PC-9 (cell line): ENCODE measurements around the gene RPL22. TPM values are rescaled to one million over a fixed set of nuclear protein-coding genes. Genes with fewer than 3 reads are reported as not detected.

Experiments used
- BruUV-seq: library from RNA; stranded (reverse); fragments of 400-500 nt; replicated peaks from 2 replicates; lab custom pipeline; 2021; lab: Mats Ljungman, UMichigan
- CTCF ChIA-PET: fragments of 300-600 bp; sonication (Branson Sonifier 250); formaldehyde crosslinking; loops from one replicate; lab custom pipeline; 2022; ENCODE audit warnings: antibody characterized with exemption; lab: Charles Lee
- POLR2A ChIA-PET: fragments of 300-600 bp; sonication (Branson Sonifier 250); formaldehyde crosslinking; loops from one replicate; lab custom pipeline; 2022; ENCODE audit warnings: antibody characterized with exemption; ENCODE audit not compliant: unreplicated experiment; lab: Charles Lee
- DNase-seq, 2 experiments: peaks; one replicate each; pipeline versions ENCODE4 v3.0.0 to v3.0.0-alpha.2; 2015 to 2022; ENCODE audit warnings: mixed read lengths in 1 of 2
- H2AFZ ChIP-seq: fragments of 200-600 bp; sonication (generic); 2 replicates; pipeline ENCODE4 v1.8.1; 2017; ENCODE audit warnings: antibody characterized with exemption
- H3F3A ChIP-seq: fragments of 200-600 bp; sonication (generic); 2 replicates; pipeline ENCODE4 v1.8.1; 2017; ENCODE audit warnings: antibody characterized with exemption, mild to moderate bottlenecking, low read depth; ENCODE audit not compliant: insufficient read depth
- H3K27ac ChIP-seq: fragments of 200-600 bp; sonication (generic); 2 replicates; pipeline ENCODE4 v1.6.1; 2016; ENCODE audit warnings: mixed run types
- H3K27me3 ChIP-seq: fragments of 200-600 bp; sonication (generic); 2 replicates; pipeline ENCODE4 v1.6.1; 2016; ENCODE audit warnings: low read depth, mixed run types; ENCODE audit not compliant: insufficient read depth
- H3K36me3 ChIP-seq: fragments of 200-600 bp; sonication (generic); 2 replicates; pipeline ENCODE4 v1.6.1; 2016; ENCODE audit warnings: low read depth, mixed run types
- H3K4me1 ChIP-seq: fragments of 200-600 bp; sonication (generic); replicated peaks from 2 replicates; pipeline ENCODE4 v1.6.1; 2016; ENCODE audit warnings: mixed run types; ENCODE audit not compliant: insufficient read depth
- H3K4me2 ChIP-seq: fragments of 200-600 bp; sonication (generic); 2 replicates; pipeline ENCODE4 v1.6.1; 2017; ENCODE audit warnings: mixed run types
- H3K4me3 ChIP-seq: fragments of 200-600 bp; sonication (generic); 2 replicates; pipeline ENCODE4 v1.6.1; 2016; ENCODE audit warnings: mixed run types
- H3K79me2 ChIP-seq: fragments of 200-600 bp; sonication (generic); 2 replicates; pipeline ENCODE4 v1.6.1; 2017; ENCODE audit warnings: low read depth, mixed run types
- H3K9me2 ChIP-seq: fragments of 200-600 bp; sonication (generic); 2 replicates; pipeline ENCODE4 v1.8.1; 2017; ENCODE audit warnings: mild to moderate bottlenecking; ENCODE audit not compliant: insufficient read depth
- H3K9me3 ChIP-seq: fragments of 200-600 bp; sonication (generic); 2 replicates; pipeline ENCODE4 v1.8.1; 2016; ENCODE audit warnings: low read depth; ENCODE audit not compliant: insufficient read depth
- H4K20me1 ChIP-seq: fragments of 200-600 bp; sonication (generic); 2 replicates; pipeline ENCODE4 v1.8.1; 2017; ENCODE audit not compliant: insufficient read depth
- CTCF ChIP-seq: fragments of 200-600 bp; sonication (generic); conservative IDR thresholded peaks from 2 replicates; pipeline ENCODE4 v1.6.1; 2017; ENCODE audit warnings: mixed run types, antibody characterized with exemption, mild to moderate bottlenecking, moderate library complexity
- EZH2 ChIP-seq: fragments of 200-600 bp; sonication (generic); IDR thresholded peaks from 2 replicates; pipeline ENCODE4 v1.8.0; 2017; ENCODE audit warnings: antibody characterized with exemption, low read depth
- intact Hi-C: fragments of 100-400 bp; cut with micrococcal nuclease; formaldehyde crosslinking; loops from one replicate; pipeline ENCODE4 v1.10.0; 2022; ENCODE audit not compliant: unreplicated experiment
- total RNA-seq: library from RNA; stranded (reverse); gene quantifications from 2 replicates; pipeline ENCODE4 v1.2.3, GENCODE V29; 2021

Gene RPL22
- total RNA-seq, 1 experiment from 2014 or later = 447 TPM

GRCh38 chr1:6233376-6233775 is 34.0 kb upstream of the RPL22 start:
- intact Hi-C loops = loop anchor here (10.0 kb wide), 1 partner anchor 49 kb away; the partner anchor contains the start of gene CHD5
- no peak overlapping the region for H3K4me2 ChIP-seq
- TF ChIP-seq CTCF (no peak), EZH2 (no peak)
- ChIA-PET CTCF (interaction anchor here (0.5 kb wide), 1 partner anchor 207 kb away, joined by 4 read pairs; no protein-coding TSS in a partner anchor), POLR2A (interaction anchor here (0.7 kb wide), 1 partner anchor 124 kb away, joined by 3 read pairs; no protein-coding TSS in a partner anchor)
- H3K36me3 ChIP-seq = no peaks in the 10 kb centered on the region
- H3K4me1 ChIP-seq = peaks cover 8% of the 10 kb centered on the region
- no peaks in the 10 kb centered on the region for H3K9me3 ChIP-seq
- no peaks in the 10 kb centered on the region for H3K27me3 ChIP-seq
- no TSS peak for BruUV-seq
- no peak overlapping the region for H2AFZ ChIP-seq
- peaks cover 15% of the 10 kb centered on the region; the same call in 1 of the 2 replicates for H3F3A ChIP-seq
- H3K4me3 ChIP-seq = no peak overlapping the region
- H3K27ac ChIP-seq = no peak overlapping the region
- no peaks in the 10 kb centered on the region for H4K20me1 ChIP-seq
- peaks cover 25% of the 10 kb centered on the region for H3K79me2 ChIP-seq
- H3K9me2 ChIP-seq = no peaks in the 10 kb centered on the region
- DNase-seq = no peak

GRCh38 chr1:6225651-6226050 is 26.3 kb upstream of the RPL22 start:
- H3K27ac ChIP-seq = no peak overlapping the region
- H3K4me3 ChIP-seq = no peak overlapping the region
- H3K36me3 ChIP-seq = no peaks in the 10 kb centered on the region
- no peak overlapping the region for H2AFZ ChIP-seq
- H3K27me3 ChIP-seq = no peaks in the 10 kb centered on the region
- no peaks in the 10 kb centered on the region; the same call in 1 of the 2 replicates for H4K20me1 ChIP-seq
- intact Hi-C loops = loop anchor here (1.0 to 10.0 kb wide), 2 partner anchors 9 to 389 kb away; partner anchors contain the start of gene PHF13
- CTCF ChIA-PET = interaction anchor here (0.6 to 0.8 kb wide), 2 partner anchors 21 to 22 kb away, joined by 3 to 7 read pairs; no protein-coding TSS in a partner anchor
- peaks cover 20% of the 10 kb centered on the region for H3F3A ChIP-seq
- no peak overlapping the region for H3K4me2 ChIP-seq
- H3K4me1 ChIP-seq = peaks cover 36% of the 10 kb centered on the region
- POLR2A ChIA-PET = no interaction called here
- H3K79me2 ChIP-seq = no peaks in the 10 kb centered on the region
- no peak for DNase-seq
- BruUV-seq = no TSS peak
- TF ChIP-seq CTCF (no peak), EZH2 (no peak)
- no peaks in the 10 kb centered on the region for H3K9me3 ChIP-seq
- H3K9me2 ChIP-seq = no peaks in the 10 kb centered on the region

DNA sequence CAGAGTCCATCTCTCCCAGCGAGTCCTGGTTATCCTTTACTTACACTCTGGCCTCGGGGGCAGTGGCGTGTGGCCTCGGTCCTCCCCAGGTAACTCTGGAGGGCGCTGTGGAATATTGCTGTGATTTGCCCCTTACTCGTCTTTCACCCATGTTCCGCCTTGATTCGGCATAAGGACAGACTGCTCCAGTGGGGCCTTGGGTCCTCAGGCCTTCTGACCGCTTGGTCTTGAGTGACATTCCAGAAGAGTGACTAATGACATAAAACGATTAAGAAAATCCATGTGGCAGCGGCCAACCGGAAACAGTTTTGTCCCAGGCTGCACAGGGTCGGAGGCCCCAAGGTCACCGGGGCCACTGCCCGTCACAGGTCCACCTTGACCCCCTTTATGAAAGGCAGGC is 25.3 kb upstream of the RPL22 start:
- no peak overlapping the region for H2AFZ ChIP-seq
- H3K36me3 ChIP-seq = no peaks in the 10 kb centered on the region
- H3K9me2 ChIP-seq = no peaks in the 10 kb centered on the region
- CTCF ChIA-PET = interaction anchor here (0.9 to 1.0 kb wide), 2 partner anchors 18 to 20 kb away, joined by 5 to 11 read pairs; no protein-coding TSS in a partner anchor
- no peak overlapping the region for H3K4me2 ChIP-seq
- H3K79me2 ChIP-seq = no peaks in the 10 kb centered on the region
- no peaks in the 10 kb centered on the region for H3K9me3 ChIP-seq
- H3K27me3 ChIP-seq = no peaks in the 10 kb centered on the region
- peak; percentile 40 to 54 for DNase-seq
- TF ChIP-seq EZH2 (no peak), CTCF (no peak)
- intact Hi-C loops = loop anchor here (10.0 kb wide), 1 partner anchor 390 kb away; the partner anchor contains the start of gene PHF13
- no peak overlapping the region for H3K27ac ChIP-seq
- no peak overlapping the region for H3K4me3 ChIP-seq
- peaks cover 27% of the 10 kb centered on the region for H3F3A ChIP-seq
- no peaks in the 10 kb centered on the region; the same call in 1 of the 2 replicates for H4K20me1 ChIP-seq
- POLR2A ChIA-PET = no interaction called here
- no TSS peak for BruUV-seq
- H3K4me1 ChIP-seq = peaks cover 44% of the 10 kb centered on the region
